K562 (cell line): ENCODE results near the gene LRP3. TPM values are rescaled to one million over a fixed set of nuclear protein-coding genes. Genes with fewer than 3 reads are reported as not detected.
"Not testable (repeated sequence)": the region's sequence is repeated elsewhere in the genome, so short reads cannot be mapped to it uniquely, and the experiment has no call there.

ENCODE experiments used
- ATAC-seq: fragments of 200-7000 bp; cut with Tn5 transposase; 3 replicates; pipeline ENCODE4 v1.9.1; 2020; ENCODE audit warnings: moderate library complexity
- BruUV-seq: library from RNA; stranded (reverse); fragments of 400-500 nt; replicated peaks from 2 replicates; lab custom pipeline; 2021; lab: Mats Ljungman, UMichigan
- CTCF ChIA-PET: fragments of 300-600 bp; formaldehyde crosslinking; extraction: SDS; loops from one replicate; lab custom pipeline; 2021; ENCODE audit warnings: low intra/inter-chr PET ratio; lab: Yijun Ruan, JAX
- POLR2A ChIA-PET: fragments of 300-600, 350-650 bp; sonication (Branson Sonifier 250); formaldehyde crosslinking; extraction: SDS; loops from one replicate; lab custom pipeline; 2021; ENCODE audit warnings: antibody characterized with exemption, inconsistent platforms; lab: Yijun Ruan, JAX
- DNase-seq, 4 experiments: peaks; one replicate each; pipeline versions ENCODE4 v3.0.0 to v3.0.0-alpha.2; 2011 to 2018; ENCODE audit warnings: low spot score in 3 of 4, mixed read lengths in 3 of 4; ENCODE audit errors: extremely low read depth in 1 of 4
- FAIRE-seq: peaks from 2 replicates; lab custom pipeline; 2011; peaks lifted over from hg19 to GRCh38; lab: Jason Lieb, UNC
- H2AFZ ChIP-seq: 2 replicates; pipeline ENCODE4 v1.6.0; 2011; ENCODE audit warnings: low read depth, low read length, control low read depth, inconsistent platforms
- H3K27ac ChIP-seq: fragments of 200-600 bp; 3 replicates; pipeline ENCODE4 v1.8.0; 2011; ENCODE audit warnings: low read depth, mild to moderate bottlenecking, control low read depth, inconsistent platforms, low read length, moderate library complexity, mixed read lengths; ENCODE audit errors: extremely low read depth
- H3K27me3 ChIP-seq, 2 experiments: fragments of 300-600 bp in 1 of 2; 2 replicates in 1 of 2; 3 replicates in 1 of 2; pipeline versions ENCODE4 v1.6.0 to v1.8.0; 2011; ENCODE audit warnings: inconsistent platforms in 2 of 2, low read length in 2 of 2, mild to moderate bottlenecking in 1 of 2, mixed read lengths in 1 of 2, moderate library complexity in 1 of 2; ENCODE audit not compliant: control insufficient read depth in 2 of 2, insufficient read depth in 2 of 2
- H3K36me3 ChIP-seq: fragments of 300-600 bp; 3 replicates; pipeline ENCODE4 v1.8.0; 2011; ENCODE audit warnings: mild to moderate bottlenecking, low read length, inconsistent platforms; ENCODE audit not compliant: control insufficient read depth, insufficient read depth
- H3K4me1 ChIP-seq, 2 experiments: fragments of 200-600 bp in 1 of 2; replicated peaks in 1 of 2; 2 replicates in 1 of 2; 3 replicates in 1 of 2; pipeline versions ENCODE4 v1.5.1 to v1.8.0; 2011; ENCODE audit warnings: inconsistent platforms in 2 of 2, low read length in 2 of 2, mild to moderate bottlenecking in 1 of 2, mixed read lengths in 1 of 2, moderate library complexity in 1 of 2; ENCODE audit not compliant: control insufficient read depth in 2 of 2, insufficient read depth in 2 of 2
- H3K4me2 ChIP-seq: 2 replicates; pipeline ENCODE4 v1.6.1; 2011; ENCODE audit warnings: low read length, control low read depth, inconsistent platforms, mixed read lengths; ENCODE audit not compliant: insufficient read depth
- H3K4me3 ChIP-seq: fragments of 200-600 bp; sonication (generic), shearing (Covaris generic); 2 replicates; pipeline ENCODE4 v1.5.1; 2016; ENCODE audit warnings: control low read depth, inconsistent platforms
- H3K79me2 ChIP-seq: fragments of 200-600 bp; 3 replicates; pipeline ENCODE4 v1.8.0; 2011; ENCODE audit warnings: low read length, inconsistent platforms; ENCODE audit not compliant: control insufficient read depth, insufficient read depth
- H3K9ac ChIP-seq, 2 experiments: 2 replicates each; pipeline versions ENCODE4 v1.6.0 to v1.6.1; 2011; ENCODE audit warnings: low read depth in 2 of 2, low read length in 2 of 2, control low read depth in 1 of 2, inconsistent platforms in 1 of 2, mild to moderate bottlenecking in 1 of 2, mixed read lengths in 1 of 2; ENCODE audit not compliant: insufficient read depth in 1 of 2
- H3K9me1 ChIP-seq: one replicate; pipeline ENCODE4 v1.6.0; 2011; ENCODE audit warnings: inconsistent platforms, mild to moderate bottlenecking, low read length, moderate library complexity; ENCODE audit not compliant: control insufficient read depth, insufficient read depth
- H3K9me3 ChIP-seq: replicated peaks from 2 replicates; pipeline ENCODE4 v1.5.1; 2011; ENCODE audit warnings: low read depth, low read length, inconsistent platforms; ENCODE audit not compliant: control insufficient read depth, insufficient read depth
- H4K20me1 ChIP-seq: replicated peaks from 2 replicates; pipeline ENCODE4 v1.6.1; 2011; ENCODE audit warnings: low read length, inconsistent platforms, mixed read lengths; ENCODE audit not compliant: control insufficient read depth, insufficient read depth
- ATF3 ChIP-seq, 2 experiments: fragments of 450-650 bp in 1 of 2; sonication (generic) in 1 of 2; formaldehyde crosslinking in 1 of 2; IDR thresholded peaks in 1 of 2; conservative IDR thresholded peaks in 1 of 2; 2 replicates each; pipeline versions ENCODE4 v1.6.1 to v1.8.1; 2016 to 2023; ENCODE audit warnings: mild to moderate bottlenecking in 2 of 2, moderate library complexity in 2 of 2, inconsistent platforms in 1 of 2, missing genetic modification reagents in 1 of 2
- HDAC1 ChIP-seq, 2 experiments: fragments of 450-650 bp; IDR thresholded peaks; 2 replicates each; pipeline ENCODE4 v1.6.1; 2016 to 2017; ENCODE audit warnings: inconsistent platforms in 1 of 2, mild to moderate bottlenecking in 1 of 2, moderate library complexity in 1 of 2
- MLLT1 ChIP-seq, 2 experiments: fragments of 450-650 bp; IDR thresholded peaks; 2 replicates each; pipeline ENCODE4 v1.6.1; 2016
- RBM25 ChIP-seq: fragments of 200-400 bp; formaldehyde crosslinking; IDR thresholded peaks from 2 replicates; pipeline ENCODE4 v1.6.1; 2018; ENCODE audit warnings: low read length, low read depth, moderate library complexity; ENCODE audit not compliant: severe bottlenecking
- SAFB2 ChIP-seq: fragments of 200-400 bp; formaldehyde crosslinking; IDR thresholded peaks from 2 replicates; pipeline ENCODE4 v1.6.1; 2018; ENCODE audit warnings: borderline replicate concordance, low read length, low read depth, moderate library complexity; ENCODE audit not compliant: severe bottlenecking
- SIRT6 ChIP-seq: IDR thresholded peaks from one replicate; pipeline ENCODE4 v1.6.1; 2012; ENCODE audit warnings: low read depth, mild to moderate bottlenecking, control low read depth, inconsistent platforms, low read length, moderate library complexity
- ZNF384 ChIP-seq: IDR thresholded peaks from 2 replicates; pipeline ENCODE4 v1.6.1; 2012; ENCODE audit warnings: low read depth, low read length, improper control_type of control experiment
- ZNF778 ChIP-seq: fragments of 450-650 bp; formaldehyde crosslinking; IDR thresholded peaks from 2 replicates; pipeline ENCODE4 v1.4.0; 2020; ENCODE audit warnings: mild to moderate bottlenecking, moderate library complexity
- WGBS: fragments of 100-300 bp; shearing (Covaris generic); methylation state at CpG from one replicate; pipeline ENCODE4 v1.1.6; 2016; ENCODE audit warnings: low coverage, mixed read lengths; ENCODE audit not compliant: insufficient coverage; ENCODE audit errors: missing lambda C conversion rate; 5-methylcytosine and 5-hydroxymethylcytosine counted together
- in situ Hi-C: fragments of 300-500 bp; cut with MboI; formaldehyde crosslinking; loops from 4 replicates; pipeline ENCODE4 v1.15.0; 2018; ENCODE audit warnings: inconsistent platforms, mixed read lengths
- intact Hi-C: fragments of 100-400 bp; cut with micrococcal nuclease; formaldehyde crosslinking; loops from 2 replicates; pipeline ENCODE4 v1.14.2; 2022
- polyA plus RNA-seq, 8 experiments: library from polyadenylated mRNA; depleted of rRNA in 4 of 8; stranded (reverse) in 5 of 8; unstranded in 3 of 8; fragments of >200 nt; fragmentation: Nextera tagmentation in 2 of 8; fragmentation: Illumina TruSeq in 1 of 8; extraction: Ambion mirVana in 2 of 8; extraction: Trizol in 1 of 8; gene quantifications; 2 replicates each; pipeline versions ENCODE4 v1.2.1 to v1.2.3, GENCODE V29; 2011 to 2014; ENCODE audit warnings: inconsistent platforms in 1 of 8, missing spikeins in 1 of 8
- total RNA-seq, 7 experiments: library from RNA; depleted of rRNA in 6 of 7; stranded (reverse); fragments of >200 nt in 6 of 7; fragmentation: Illumina TruSeq in 2 of 7; extraction: Trizol in 2 of 7; gene quantifications; 2 replicates each; pipeline versions ENCODE4 v1.2.1 to v1.2.3, GENCODE V29; 2011 to 2021; ENCODE audit warnings: low replicate concordance in 1 of 7
- TF ChIP-seq, protein P1 (sequence below): fragments of 450-650 bp; IDR thresholded peaks from 2 replicates; pipeline ENCODE4 v1.6.1; 2018; ENCODE audit warnings: mild to moderate bottlenecking, low read depth; ENCODE audit not compliant: partially characterized antibody

Gene LRP3
- total and polyA plus RNA-seq, 9 of the 15 experiments (the other 6 are each of a cell fraction or from before 2014, with no cell fraction given) = 0.29 TPM; not detected in 8

DNA sequence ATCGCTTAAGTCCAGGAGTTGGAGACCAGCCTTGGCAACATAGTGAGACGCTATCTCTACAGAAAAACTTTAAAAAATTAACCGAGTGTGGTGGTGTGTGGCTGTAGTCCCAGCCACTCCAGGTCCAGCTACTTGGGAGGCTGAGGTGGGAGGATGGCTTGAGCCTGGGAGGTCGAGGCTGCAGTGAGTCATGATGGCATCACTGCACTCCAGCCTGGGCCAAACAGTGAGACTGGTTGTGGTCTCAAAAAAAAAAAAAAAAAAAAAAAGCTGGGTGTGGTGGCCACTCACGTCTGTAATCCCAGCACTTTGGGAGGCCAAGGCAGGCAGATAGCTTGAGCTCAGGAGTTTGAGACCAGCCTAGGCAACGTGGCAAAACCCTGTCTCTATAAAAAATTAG lies 28.1 kb upstream of the LRP3 start:
- peak; percentile 57 for FAIRE-seq
- not testable (repeated sequence) for H3K36me3 ChIP-seq; BruUV-seq; H3K9me1 ChIP-seq; TF ChIP-seq ATF3 (CRISPR knock-in tag; conservative IDR thresholded peaks at IDR 0.05)
- TF ChIP-seq ATF3 (IDR thresholded peaks at IDR 0.05) (peak; percentile 48; the same call in 1 of the 2 replicates), ZNF384 (0 out of 2 replicates have a peak, but pooled peaks have one; percentile 17)
- TF ChIP-seq, all 486 proteins: peak for 2; not testable (repeated sequence) for 484
- POLR2A ChIA-PET = interaction anchor here (1.0 kb wide), 1 partner anchor 11 kb away, joined by 6 read pairs; no protein-coding TSS in a partner anchor
- H3K4me1 ChIP-seq, H2AFZ ChIP-seq, H3K27me3 ChIP-seq, intact Hi-C loops, H3K79me2 ChIP-seq, H3K4me3 ChIP-seq, H3K9me3 ChIP-seq, H4K20me1 ChIP-seq, ATAC-seq, H3K27ac ChIP-seq, CTCF ChIA-PET, H3K9ac ChIP-seq, H3K4me2 ChIP-seq, in situ Hi-C loops, DNase-seq: not testable (repeated sequence)
- WGBS = 26% methylated on average over 5 of the region's 6 CpGs

GRCh38 chr19:33167438-33167837 lies 26.7 kb upstream of the LRP3 start:
- no peak overlapping the region for H3K27ac ChIP-seq
- no peaks in the 10 kb centered on the region; a peak in 1 of 5 replicates for H3K4me1 ChIP-seq
- BruUV-seq = no TSS peak
- ATAC-seq (no peak), FAIRE-seq (no peak), DNase-seq (no peak)
- H3K79me2 ChIP-seq = no peaks in the 10 kb centered on the region
- ChIA-PET POLR2A (interaction anchor here (0.8 kb wide), 1 partner anchor 13 kb away, joined by 3 read pairs; no protein-coding TSS in a partner anchor), CTCF (no interaction called here)
- no peak overlapping the region for H2AFZ ChIP-seq
- no peaks in the 10 kb centered on the region for H3K9me1 ChIP-seq
- no peak overlapping the region for H3K4me2 ChIP-seq
- 29% methylated on average over 1 of the region's 1 CpG for WGBS
- H3K36me3 ChIP-seq = no peaks in the 10 kb centered on the region
- no peaks in the 10 kb centered on the region for H3K27me3 ChIP-seq
- H3K9ac ChIP-seq = no peak overlapping the region
- no peak overlapping the region for H3K4me3 ChIP-seq
- no peaks in the 10 kb centered on the region for H4K20me1 ChIP-seq
- intact Hi-C loops = no loop called here
- in situ Hi-C loops = no loop called here
- H3K9me3 ChIP-seq = peaks cover 2% of the 10 kb centered on the region; the same call in 1 of the 2 replicates
- TF ChIP-seq SIRT6 (no peak), HDAC1 (IDR thresholded peaks at IDR 0.05) (0 out of 4 replicates have a peak, but pooled peaks of 1 of the 2 experiments have one; percentile 17), SAFB2 (no peak), MLLT1 (IDR thresholded peaks at IDR 0.05) (0 out of 4 replicates have a peak, but pooled peaks of 1 of the 2 experiments have one; percentile 31), ZNF778 (CRISPR knock-in tag) (no peak), RBM25 (peak; percentile 65)
- TF ChIP-seq, protein P1, sequence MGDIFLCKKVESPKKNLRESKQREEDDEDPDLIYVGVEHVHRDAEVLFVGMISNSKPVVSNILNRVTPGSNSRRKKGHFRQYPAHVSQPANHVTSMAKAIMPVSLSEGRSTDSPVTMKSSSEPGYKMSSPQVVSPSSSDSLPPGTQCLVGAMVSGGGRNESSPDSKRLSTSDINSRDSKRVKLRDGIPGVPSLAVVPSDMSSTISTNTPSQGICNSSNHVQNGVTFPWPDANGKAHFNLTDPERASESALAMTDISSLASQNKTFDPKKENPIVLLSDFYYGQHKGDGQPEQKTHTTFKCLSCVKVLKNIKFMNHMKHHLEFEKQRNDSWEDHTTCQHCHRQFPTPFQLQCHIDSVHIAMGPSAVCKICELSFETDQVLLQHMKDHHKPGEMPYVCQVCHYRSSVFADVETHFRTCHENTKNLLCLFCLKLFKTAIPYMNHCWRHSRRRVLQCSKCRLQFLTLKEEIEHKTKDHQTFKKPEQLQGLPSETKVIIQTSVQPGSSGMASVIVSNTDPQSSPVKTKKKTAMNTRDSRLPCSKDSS = peak; percentile 52
